Neuronal stem cell (in vitro differentiated cells): ENCODE data around the gene CMC1.
A peak's percentile ranks its signal among the peaks of the same experiment; 100 is the strongest.

Experiments used
- DNase-seq: peaks from one replicate; pipeline ENCODE4 v3.0.0-alpha.2; 2013; ENCODE audit warnings: low spot score
- H2AFZ ChIP-seq: one replicate; pipeline ENCODE4 v1.6.1; 2013; ENCODE audit warnings: mild to moderate bottlenecking, low read length, inconsistent platforms
- H2AK5ac ChIP-seq: 2 replicates; pipeline ENCODE4 v1.6.1; 2013; ENCODE audit warnings: low read depth, mild to moderate bottlenecking, inconsistent platforms, low read length, moderate library complexity, mixed read lengths
- H2BK120ac ChIP-seq: 2 replicates; pipeline ENCODE4 v1.6.1; 2013; ENCODE audit warnings: low read depth, mild to moderate bottlenecking, inconsistent platforms, low read length, moderate library complexity, mixed read lengths
- H2BK12ac ChIP-seq: one replicate; pipeline ENCODE4 v1.6.1; 2013; ENCODE audit warnings: low read length, inconsistent platforms
- H2BK15ac ChIP-seq: 2 replicates; pipeline ENCODE4 v1.6.1; 2013; ENCODE audit warnings: mild to moderate bottlenecking, low read length, inconsistent platforms, mixed read lengths
- H2BK5ac ChIP-seq: one replicate; pipeline ENCODE4 v1.6.1; 2013; ENCODE audit warnings: inconsistent platforms, mild to moderate bottlenecking, low read length, moderate library complexity
- H3K14ac ChIP-seq: one replicate; pipeline ENCODE4 v1.6.1; 2013; ENCODE audit warnings: low read length, inconsistent platforms
- H3K18ac ChIP-seq: 2 replicates; pipeline ENCODE4 v1.6.1; 2013; ENCODE audit warnings: low read length, inconsistent platforms
- H3K23ac ChIP-seq: 2 replicates; pipeline ENCODE4 v1.6.1; 2013; ENCODE audit warnings: low read depth, mild to moderate bottlenecking, mixed read lengths, low read length, inconsistent platforms; ENCODE audit not compliant: poor library complexity
- H3K27ac ChIP-seq: replicated peaks from 3 replicates; pipeline ENCODE4 v1.5.1; 2013; ENCODE audit warnings: low read length, inconsistent platforms
- H3K27me3 ChIP-seq, 3 experiments: 2 replicates each; pipeline ENCODE4 v1.6.1; 2013; ENCODE audit warnings: low read length in 3 of 3, mild to moderate bottlenecking in 2 of 3, inconsistent platforms in 1 of 3, low read depth in 1 of 3, mixed read lengths in 1 of 3, moderate library complexity in 1 of 3; ENCODE audit not compliant: control insufficient read depth in 3 of 3, insufficient read depth in 3 of 3
- H3K36me3 ChIP-seq, 2 donors: replicated peaks in 1 of 2; 2 replicates each; pipeline ENCODE4 v1.6.1; 2013; ENCODE audit warnings: low read length in 2 of 2; ENCODE audit not compliant: control insufficient read depth in 2 of 2, insufficient read depth in 2 of 2
- H3K4ac ChIP-seq: 2 replicates; pipeline ENCODE4 v1.6.1; 2013; ENCODE audit warnings: inconsistent platforms, mild to moderate bottlenecking, low read length, moderate library complexity
- H3K4me1 ChIP-seq, 2 donors: 1 replicate in 1 of 2; 2 replicates in 1 of 2; pipeline ENCODE4 v1.6.1; 2013; ENCODE audit warnings: low read length in 2 of 2, low read depth in 1 of 2; ENCODE audit not compliant: control insufficient read depth in 2 of 2, insufficient read depth in 1 of 2
- H3K4me2 ChIP-seq: one replicate; pipeline ENCODE4 v1.6.1; 2013; ENCODE audit warnings: mild to moderate bottlenecking, low read length, inconsistent platforms; ENCODE audit not compliant: insufficient read depth, poor library complexity, severe bottlenecking
- H3K4me3 ChIP-seq, 2 donors: 2 replicates each; pipeline ENCODE4 v1.5.1; 2013; ENCODE audit warnings: low read length in 2 of 2, mild to moderate bottlenecking in 2 of 2, inconsistent platforms in 1 of 2, moderate library complexity in 1 of 2
- H3K79me1 ChIP-seq: one replicate; pipeline ENCODE4 v1.6.1; 2013; ENCODE audit warnings: low read depth, mild to moderate bottlenecking, inconsistent platforms, low read length, moderate library complexity
- H3K9ac ChIP-seq: one replicate; pipeline ENCODE4 v1.6.1; 2013; ENCODE audit warnings: mild to moderate bottlenecking, low read depth, low read length, inconsistent platforms; ENCODE audit not compliant: poor library complexity
- H3K9me3 ChIP-seq, 2 donors: replicated peaks in 1 of 2; 2 replicates each; pipeline versions ENCODE3 to v1.6.1; 2013; ENCODE audit warnings: low read length in 2 of 2, mild to moderate bottlenecking in 2 of 2, inconsistent platforms in 1 of 2, low read depth in 1 of 2, mixed read lengths in 1 of 2, moderate library complexity in 1 of 2; ENCODE audit not compliant: control insufficient read depth in 2 of 2, insufficient read depth in 1 of 2
- H4K8ac ChIP-seq: one replicate; pipeline ENCODE4 v1.6.1; 2013; ENCODE audit warnings: low read depth, mild to moderate bottlenecking, inconsistent platforms, low read length, moderate library complexity
- H4K91ac ChIP-seq: one replicate; pipeline ENCODE4 v1.6.1; 2013; ENCODE audit warnings: low read length, low read depth, mild to moderate bottlenecking, inconsistent platforms; ENCODE audit not compliant: poor library complexity
- WGBS, 2 donors: extraction: QIAGEN DNeasy Blood & Tissue Kit; methylation state at CpG; one replicate each; pipeline ENCODE4 v1.1.7; 2013; ENCODE audit warnings: missing lambda C conversion rate in 2 of 2, mixed read lengths in 1 of 2; ENCODE audit not compliant: insufficient read length in 2 of 2, insufficient replicate concordance in 1 of 2; ENCODE audit errors: extremely low coverage in 2 of 2; 5-methylcytosine and 5-hydroxymethylcytosine counted together

Gene CMC1

GRCh38 chr3:28317438-28318022 is 76.1 kb downstream of the CMC1 start:
- Histone ChIP-seq H3K4me2 (no peak overlapping the region), H2BK5ac (no peak overlapping the region), H2BK15ac (no peak overlapping the region), H3K23ac (no peak overlapping the region), H3K14ac (no peak overlapping the region), H2BK120ac (no peak overlapping the region), H3K9ac (no peak overlapping the region), H3K36me3 (peaks cover 0 to 41% of the 10 kb centered on the region in 2 donors), H3K18ac (no peak overlapping the region), H3K9me3 (no peaks in the 10 kb centered on the region), H4K8ac (no peak overlapping the region), H3K27ac (no peak overlapping the region), H2AFZ (no peak overlapping the region), H4K91ac (no peak overlapping the region), H2BK12ac (no peak overlapping the region), H3K4me1 (no peaks in the 10 kb centered on the region), H2AK5ac (no peak overlapping the region), H3K4me3 (no peak overlapping the region), H3K27me3 (no peaks in the 10 kb centered on the region), H3K79me1 (no peaks in the 10 kb centered on the region), H3K4ac (no peak overlapping the region)
- WGBS, 2 donors = no CpG with 5 or more reads among the region's 2 CpGs
- peak; percentile 9 for DNase-seq

- no peak overlapping the region for H4K8ac ChIP-seq
- no peak overlapping the region for H3K18ac ChIP-seq
- no peak overlapping the region for H2BK5ac ChIP-seq
- peaks cover 5 to 76% of the 10 kb centered on the region in 2 donors for H3K36me3 ChIP-seq
- no peaks in the 10 kb centered on the region for H3K9me3 ChIP-seq
- H3K79me1 ChIP-seq = no peaks in the 10 kb centered on the region
- no peaks in the 10 kb centered on the region for H3K27me3 ChIP-seq
- no peak overlapping the region for H2BK12ac ChIP-seq
- no peak overlapping the region for H3K27ac ChIP-seq
- H2AK5ac ChIP-seq = no peak overlapping the region
- no peaks in the 10 kb centered on the region for H3K4me1 ChIP-seq
- no peak overlapping the region for H3K23ac ChIP-seq
- no peak overlapping the region for H2BK15ac ChIP-seq
- H3K14ac ChIP-seq = no peak overlapping the region
- H3K4me3 ChIP-seq = no peak overlapping the region
- no peak for DNase-seq
- no peak overlapping the region for H4K91ac ChIP-seq
- H3K9ac ChIP-seq = no peak overlapping the region
- H3K4me2 ChIP-seq = no peak overlapping the region
- H3K4ac ChIP-seq = no peak overlapping the region
- no peak overlapping the region for H2AFZ ChIP-seq
- H2BK120ac ChIP-seq = no peak overlapping the region
Measured at GRCh38 chr3:28320981-28321380, 79.6 kb downstream of the CMC1 start.

GRCh38 chr3:28322464-28322863 is 81.0 kb downstream of the CMC1 start:
- Histone ChIP-seq H3K4ac (no peak overlapping the region), H4K8ac (no peak overlapping the region), H2BK5ac (no peak overlapping the region), H2BK15ac (no peak overlapping the region), H3K4me1 (no peaks in the 10 kb centered on the region), H3K27ac (no peak overlapping the region), H4K91ac (no peak overlapping the region), H3K36me3 (peaks cover 5 to 90% of the 10 kb centered on the region in 2 donors), H3K23ac (no peak overlapping the region), H3K79me1 (no peaks in the 10 kb centered on the region), H3K9ac (no peak overlapping the region), H3K9me3 (no peaks in the 10 kb centered on the region), H2BK12ac (no peak overlapping the region), H2AFZ (no peak overlapping the region), H2BK120ac (no peak overlapping the region), H3K4me3 (no peak overlapping the region), H3K14ac (no peak overlapping the region), H2AK5ac (no peak overlapping the region), H3K18ac (no peak overlapping the region), H3K4me2 (no peak overlapping the region), H3K27me3 (no peaks in the 10 kb centered on the region)
- no CpG with 5 or more reads among the region's 1 CpG for WGBS, 2 donors
- DNase-seq = no peak

GRCh38 chr3:28326458-28326926 is 85.1 kb downstream of the CMC1 start:
- H2BK15ac ChIP-seq = no peak overlapping the region
- no peak overlapping the region for H3K18ac ChIP-seq
- H3K79me1 ChIP-seq = no peaks in the 10 kb centered on the region
- no peak overlapping the region for H3K23ac ChIP-seq
- H3K36me3 ChIP-seq = peaks cover 5 to 81% of the 10 kb centered on the region in 2 donors
- no peak overlapping the region for H3K14ac ChIP-seq
- no peak for DNase-seq
- H3K4me3 ChIP-seq = no peak overlapping the region
- H3K4me1 ChIP-seq = no peaks in the 10 kb centered on the region
- no peaks in the 10 kb centered on the region for H3K9me3 ChIP-seq
- no peak overlapping the region for H3K27ac ChIP-seq
- no peak overlapping the region for H2BK12ac ChIP-seq
- H3K9ac ChIP-seq = no peak overlapping the region
- no peak overlapping the region for H3K4ac ChIP-seq
- H4K8ac ChIP-seq = no peak overlapping the region
- no peak overlapping the region for H4K91ac ChIP-seq
- no peak overlapping the region for H2AFZ ChIP-seq
- H2BK120ac ChIP-seq = no peak overlapping the region
- H3K4me2 ChIP-seq = no peak overlapping the region
- no peak overlapping the region for H2BK5ac ChIP-seq
- no peak overlapping the region for H2AK5ac ChIP-seq
- WGBS, 2 donors = no CpG with 5 or more reads among the region's 2 CpGs
- no peaks in the 10 kb centered on the region for H3K27me3 ChIP-seq
